Esophagus (tissue), 2 donors: ENCODE measurements around the gene CAPSL. TPM values are rescaled to one million over a fixed set of nuclear protein-coding genes. Genes with fewer than 3 reads are reported as not detected.

ENCODE experiments used
- polyA plus RNA-seq, 2 donors: library from polyadenylated mRNA; stranded (reverse); fragments of 200-250 nt; gene quantifications; one replicate each; pipeline ENCODE4 v1.2.3, GENCODE V29; 2013
- donor health status: healthy with polysubstance abuse.
- donor health status: Bipolar disorder and iron deficiency.

CAPSL gene
- polyA plus RNA-seq, 2 donors: not detected

Other genes starting within 250 kb of the CAPSL start
- gene IL7R, start 81.7 kb downstream of the CAPSL start, polyA plus RNA-seq: 1 to 10 TPM; 2.5 to 2.7 TPM
- gene UGT3A1, start 52.8 kb upstream of the CAPSL start, polyA plus RNA-seq: under 1 TPM; 0.02 TPM
- under 1 TPM in 1 of 2 donors, not detected in 1; 0.02 TPM for gene UGT3A2, start 128.3 kb upstream of the CAPSL start, polyA plus RNA-seq
- gene LMBRD2, start 213.3 kb upstream of the CAPSL start, polyA plus RNA-seq: 1 to 10 TPM; 1.3 to 2.3 TPM
- 1 to 10 TPM; 5.1 to 7.5 TPM for gene SKP2, start 213.5 kb upstream of the CAPSL start, polyA plus RNA-seq